Endothelial cell of umbilical vein (primary cell): Measurements from ENCODE around the gene MYT1. TPM values are rescaled to one million over a fixed set of nuclear protein-coding genes. Genes with fewer than 3 reads are reported as not detected.

Experiments
- polyA plus RNA-seq, 4 experiments: library from polyadenylated mRNA; depleted of rRNA in 3 of 4; stranded (reverse) in 3 of 4; unstranded in 1 of 4; fragments of >200 nt; gene quantifications; 2 replicates each; pipeline versions ENCODE4 v1.2.1 to v1.2.3, GENCODE V29; 2011 to 2012; ENCODE audit warnings: missing spikeins in 1 of 4
- small RNA-seq: library from RNA; depleted of rRNA; stranded (forward); fragments of <200 nt; gene quantifications from one replicate; pipeline ENCODE3, GENCODE V24; 2012; ENCODE audit warnings: low replicate concordance, low read depth; ENCODE audit not compliant: insufficient read depth, insufficient read length
- total RNA-seq: library from RNA; stranded (reverse); gene quantifications from 2 replicates; pipeline ENCODE4 v1.2.3, GENCODE V29; 2021

MYT1 gene
- total and polyA plus RNA-seq, 2 donors (not counting 3 experiments of a cell fraction or from before 2014, with no cell fraction given), result not detected

Small RNA genes within 50 kb of the gene (small RNA-seq; reads per million reads assigned to genes)
- not detected for gene AL137028.2

Other genes with a start within 250 kb of the MYT1 start
- 51.1 TPM in 2 replicates for gene UCKL1, start 208.0 kb upstream of the MYT1 start, total RNA-seq
- 78.8 and 113 TPM in 2 replicates for gene UCKL1, start 208.0 kb upstream of the MYT1 start, polyA plus RNA-seq
- 25.9 and 30.0 TPM in 2 replicates for gene ZNF512B, start 194.5 kb upstream of the MYT1 start, total RNA-seq
- 8.7 and 10.0 TPM in 2 replicates for gene ZNF512B, start 194.5 kb upstream of the MYT1 start, polyA plus RNA-seq
- gene SAMD10, start 184.8 kb upstream of the MYT1 start, total RNA-seq, result 4.7 and 5.7 TPM in 2 replicates
- gene SAMD10, start 184.8 kb upstream of the MYT1 start, polyA plus RNA-seq, result 5.3 and 6.9 TPM in 2 replicates
- 64.2 and 67.4 TPM in 2 replicates for gene PRPF6, start 183.3 kb upstream of the MYT1 start, total RNA-seq
- gene PRPF6, start 183.3 kb upstream of the MYT1 start, polyA plus RNA-seq, result 27.1 and 35.3 TPM in 2 replicates
- gene C20orf204, start 128.3 kb upstream of the MYT1 start, total RNA-seq, result 5.8 and 6.0 TPM in 2 replicates
- gene C20orf204, start 128.3 kb upstream of the MYT1 start, polyA plus RNA-seq, result 2.8 and 4.5 TPM in 2 replicates
- 175 and 211 TPM in 2 replicates for gene SOX18, start 114.8 kb upstream of the MYT1 start, total RNA-seq
- gene SOX18, start 114.8 kb upstream of the MYT1 start, polyA plus RNA-seq, result 20.9 and 21.8 TPM in 2 replicates
- gene TCEA2, start 101.3 kb upstream of the MYT1 start, total RNA-seq, result 65.5 and 71.3 TPM in 2 replicates
- 53.1 and 56.0 TPM in 2 replicates for gene TCEA2, start 101.3 kb upstream of the MYT1 start, polyA plus RNA-seq
- 27.8 and 28.3 TPM in 2 replicates for gene RGS19, start 84.9 kb upstream of the MYT1 start, total RNA-seq
- 33.7 and 69.6 TPM in 2 replicates for gene RGS19, start 84.9 kb upstream of the MYT1 start, polyA plus RNA-seq
- gene OPRL1, start 84.4 kb upstream of the MYT1 start, total RNA-seq, result 1.9 and 2.2 TPM in 2 replicates
- 2.0 and 2.6 TPM in 2 replicates for gene OPRL1, start 84.4 kb upstream of the MYT1 start, polyA plus RNA-seq
- not detected in 2 replicates for gene LKAAEAR1, start 80.1 kb upstream of the MYT1 start, total RNA-seq
- gene LKAAEAR1, start 80.1 kb upstream of the MYT1 start, polyA plus RNA-seq, result 0.29 and 0.46 TPM in 2 replicates
- gene NPBWR2, start 56.9 kb upstream of the MYT1 start, total RNA-seq, result not detected in 2 replicates
- gene NPBWR2, start 56.9 kb upstream of the MYT1 start, polyA plus RNA-seq, result not detected in 2 replicates
- gene PCMTD2, start 91.3 kb downstream of the MYT1 start, total RNA-seq, result 45.7 and 46.7 TPM in 2 replicates
- 16.8 and 27.4 TPM in 2 replicates for gene PCMTD2, start 91.3 kb downstream of the MYT1 start, polyA plus RNA-seq